ENCODE measurements around the gene GPN2. TPM values are rescaled to one million over a fixed set of nuclear protein-coding genes. Genes with fewer than 3 reads are reported as not detected.
"Not testable (repeated sequence)": the region's sequence is repeated elsewhere in the genome, so short reads cannot be mapped to it uniquely, and the experiment has no call there.

The GPN2 gene
- total and polyA plus RNA-seq, 4 donors, result 13.7 to 25.6 (median 16.5) TPM

DNA sequence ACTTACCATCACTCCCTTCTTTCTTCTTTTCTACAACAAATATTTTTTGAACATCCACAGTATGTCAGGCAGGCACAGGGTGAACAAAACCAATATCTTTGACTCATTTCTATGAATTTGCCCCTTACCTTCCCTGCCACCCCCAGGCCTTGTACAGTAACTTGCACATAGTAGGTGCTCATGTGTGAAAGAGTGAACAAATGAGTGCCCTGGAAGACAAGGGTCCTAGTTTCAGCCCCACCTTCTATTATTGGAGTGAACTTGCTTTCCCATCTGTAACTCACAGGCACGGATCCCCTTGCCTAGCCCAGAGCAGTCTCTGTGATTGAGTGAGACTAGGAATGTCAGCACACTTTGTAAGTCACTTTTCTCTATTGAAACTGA lies 50.8 kb downstream of the GPN2 start:
- no peak overlapping the region for H3K9ac ChIP-seq (ENCODE audit: insufficient read depth in 1 of 2, low read length in 2 of 2)
- no peak for ATAC-seq (ENCODE audit: insufficient read depth, low FRiP score)
- 92 to 100% methylated on average over 1 of the region's 1 CpG for WGBS, 2 donors

DNA sequence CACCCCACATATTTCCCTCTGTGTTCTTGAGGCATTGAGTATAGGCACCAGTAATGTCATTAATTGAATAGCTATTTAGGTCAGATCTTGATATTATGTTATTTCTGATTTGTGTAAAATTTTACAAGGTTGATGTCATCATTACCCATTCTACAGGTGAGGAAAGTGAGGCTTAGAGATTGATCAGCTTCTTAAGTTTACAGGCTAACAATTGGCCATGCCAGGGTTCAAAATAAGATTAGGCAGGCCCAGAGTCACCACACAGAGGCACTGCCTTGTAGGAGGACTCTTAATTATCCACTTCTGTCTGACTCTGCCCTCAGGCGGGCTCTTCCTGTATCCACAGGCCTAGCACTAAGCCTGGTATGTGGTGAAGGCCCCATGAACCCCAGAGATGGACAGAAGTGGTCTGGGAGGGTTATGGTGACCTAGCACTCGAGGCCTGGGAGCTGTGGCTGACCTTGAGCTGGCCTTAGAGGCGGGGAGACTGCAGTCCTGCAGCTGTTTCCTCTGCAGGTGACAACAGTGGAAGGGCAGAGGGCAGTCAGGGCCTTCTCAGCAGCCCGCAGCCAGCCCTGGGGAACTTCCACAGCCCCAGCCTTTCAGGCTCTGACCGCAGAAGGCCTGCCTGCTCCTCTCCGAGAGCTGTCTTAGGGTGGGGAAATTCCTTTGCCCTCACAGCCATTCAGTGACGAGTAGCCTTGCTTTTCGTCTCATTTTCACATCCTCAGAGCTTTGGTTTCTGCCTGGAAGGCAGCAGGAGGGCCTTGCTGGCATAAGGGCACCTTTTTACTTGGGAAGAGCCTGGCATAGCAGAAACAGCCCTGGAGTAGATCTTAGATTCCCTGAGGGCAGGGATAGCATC lies 51.4 kb downstream of the GPN2 start:
- Histone ChIP-seq H3K27ac (ENCODE audit: low read depth in 1 of 2, low read length in 1 of 2) (no peak overlapping the region), H3K9me3 (ENCODE audit: control insufficient read depth in 4 of 4, insufficient read depth in 3 of 4, low read length in 3 of 4) (no peaks in the 10 kb centered on the region), H3K36me3 (ENCODE audit: control insufficient read depth in 4 of 4, insufficient read depth in 4 of 4, low read length in 4 of 4) (peaks cover 0 to 40% (median 17%) of the 10 kb centered on the region in 4 donors), H3K4me1 (ENCODE audit: control insufficient read depth in 5 of 5, insufficient read depth in 5 of 5, low read length in 5 of 5) (no peaks in the 10 kb centered on the region), H3K9ac (ENCODE audit: insufficient read depth in 1 of 2, low read length in 2 of 2) (no peak overlapping the region), H3K4me3 (no peak overlapping the region), H3K27me3 (ENCODE audit: control insufficient read depth in 3 of 3, insufficient read depth in 3 of 3, low read length in 2 of 3) (no peaks in the 10 kb centered on the region)
- DNase-seq, result no peak
- TF ChIP-seq, protein P1, sequence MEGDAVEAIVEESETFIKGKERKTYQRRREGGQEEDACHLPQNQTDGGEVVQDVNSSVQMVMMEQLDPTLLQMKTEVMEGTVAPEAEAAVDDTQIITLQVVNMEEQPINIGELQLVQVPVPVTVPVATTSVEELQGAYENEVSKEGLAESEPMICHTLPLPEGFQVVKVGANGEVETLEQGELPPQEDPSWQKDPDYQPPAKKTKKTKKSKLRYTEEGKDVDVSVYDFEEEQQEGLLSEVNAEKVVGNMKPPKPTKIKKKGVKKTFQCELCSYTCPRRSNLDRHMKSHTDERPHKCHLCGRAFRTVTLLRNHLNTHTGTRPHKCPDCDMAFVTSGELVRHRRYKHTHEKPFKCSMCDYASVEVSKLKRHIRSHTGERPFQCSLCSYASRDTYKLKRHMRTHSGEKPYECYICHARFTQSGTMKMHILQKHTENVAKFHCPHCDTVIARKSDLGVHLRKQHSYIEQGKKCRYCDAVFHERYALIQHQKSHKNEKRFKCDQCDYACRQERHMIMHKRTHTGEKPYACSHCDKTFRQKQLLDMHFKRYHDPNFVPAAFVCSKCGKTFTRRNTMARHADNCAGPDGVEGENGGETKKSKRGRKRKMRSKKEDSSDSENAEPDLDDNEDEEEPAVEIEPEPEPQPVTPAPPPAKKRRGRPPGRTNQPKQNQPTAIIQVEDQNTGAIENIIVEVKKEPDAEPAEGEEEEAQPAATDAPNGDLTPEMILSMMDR (IDR thresholded peaks at IDR 0.05; ENCODE audit: control extremely low read depth, extremely low read depth), result no peak
- WGBS, 2 donors, result 74 to 90% methylated on average over 7 to 8 of the region's 8 CpGs
- ATAC-seq (ENCODE audit: insufficient read depth, low FRiP score), result no peak

More for the DNA sequence above, 50.8 kb downstream of the GPN2 start:
- Histone ChIP-seq H3K27me3 (ENCODE audit: control insufficient read depth in 3 of 3, insufficient read depth in 3 of 3, low read length in 2 of 3) (no peaks in the 10 kb centered on the region), H3K27ac (ENCODE audit: low read depth in 1 of 2, low read length in 1 of 2) (no peak overlapping the region), H3K9me3 (ENCODE audit: control insufficient read depth in 4 of 4, insufficient read depth in 3 of 4, low read length in 3 of 4) (no peaks in the 10 kb centered on the region), H3K4me3 (no peak overlapping the region), H3K36me3 (ENCODE audit: control insufficient read depth in 4 of 4, insufficient read depth in 4 of 4, low read length in 4 of 4) (peaks cover 0 to 35% (median 15%) of the 10 kb centered on the region in 4 donors), H3K4me1 (ENCODE audit: control insufficient read depth in 5 of 5, insufficient read depth in 5 of 5, low read length in 5 of 5) (no peaks in the 10 kb centered on the region)
- DNase-seq, result no peak
- TF ChIP-seq, protein P1 (IDR thresholded peaks at IDR 0.05; ENCODE audit: control extremely low read depth, extremely low read depth), result no peak

DNA sequence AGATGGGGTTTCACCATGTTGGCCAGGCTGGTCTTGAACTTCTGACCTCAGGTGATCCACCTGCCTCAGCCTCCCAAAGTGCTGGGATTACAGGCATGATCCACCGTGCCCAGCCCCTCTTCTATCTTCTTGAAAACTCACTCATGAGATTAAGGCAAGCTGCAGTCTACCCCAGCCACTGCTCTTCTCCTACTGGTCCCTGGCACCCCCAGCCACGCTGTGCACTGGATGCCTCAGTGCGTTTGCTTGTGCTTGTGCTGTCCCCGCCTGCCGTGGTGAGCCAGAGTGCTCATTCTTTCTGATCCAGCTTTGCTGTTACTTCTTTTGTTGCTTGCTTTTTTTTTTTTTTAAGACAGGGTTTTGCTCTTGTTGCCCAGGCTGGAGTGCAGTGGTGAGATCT lies 52.4 kb downstream of the GPN2 start:
- H3K9ac ChIP-seq (ENCODE audit: insufficient read depth in 1 of 2, low read length in 2 of 2); DNase-seq; ATAC-seq (ENCODE audit: insufficient read depth, low FRiP score); H3K4me3 ChIP-seq; H3K27ac ChIP-seq (ENCODE audit: low read depth in 1 of 2, low read length in 1 of 2); H3K4me1 ChIP-seq (ENCODE audit: control insufficient read depth in 5 of 5, insufficient read depth in 5 of 5, low read length in 5 of 5); H3K9me3 ChIP-seq (ENCODE audit: control insufficient read depth in 4 of 4, insufficient read depth in 3 of 4, low read length in 3 of 4); H3K27me3 ChIP-seq (ENCODE audit: control insufficient read depth in 3 of 3, insufficient read depth in 3 of 3, low read length in 2 of 3): not testable (repeated sequence)
- WGBS, 2 donors, result 91 to 96% methylated on average over 5 of the region's 5 CpGs
- peaks cover 0 to 44% (median 22%) of the 10 kb centered on the region in 4 donors for H3K36me3 ChIP-seq (ENCODE audit: control insufficient read depth in 4 of 4, insufficient read depth in 4 of 4, low read length in 4 of 4)

All from lung (tissue), 12 donors.